GM12891 (cell line): ENCODE results near the gene MYL9.

ENCODE experiments used
- PAX5 ChIP-seq: IDR thresholded peaks from 2 replicates; pipeline ENCODE4 v1.6.1; 2011; ENCODE audit warnings: low read length, moderate library complexity, mild to moderate bottlenecking; ENCODE audit not compliant: insufficient read depth, severe bottlenecking
- POLR2A ChIP-seq: IDR thresholded peaks from 2 replicates; pipeline ENCODE4 v1.6.1; 2011; ENCODE audit warnings: low read depth, low read length, control low read depth
- POLR2AphosphoS5 ChIP-seq: IDR thresholded peaks from 2 replicates; pipeline ENCODE4 v1.6.1; 2011; ENCODE audit warnings: low read depth, low read length, control low read depth
- POU2F2 ChIP-seq: IDR thresholded peaks from 2 replicates; pipeline ENCODE4 v1.6.1; 2011; ENCODE audit warnings: low read depth, mild to moderate bottlenecking, control low read depth, low read length, moderate library complexity
- SPI1 ChIP-seq: IDR thresholded peaks from 2 replicates; pipeline ENCODE4 v1.6.1; 2011; ENCODE audit warnings: low read depth, low read length, control low read depth
- TAF1 ChIP-seq: IDR thresholded peaks from 2 replicates; pipeline ENCODE4 v1.6.1; 2011; ENCODE audit warnings: low read depth, low read length, control low read depth

DNA sequence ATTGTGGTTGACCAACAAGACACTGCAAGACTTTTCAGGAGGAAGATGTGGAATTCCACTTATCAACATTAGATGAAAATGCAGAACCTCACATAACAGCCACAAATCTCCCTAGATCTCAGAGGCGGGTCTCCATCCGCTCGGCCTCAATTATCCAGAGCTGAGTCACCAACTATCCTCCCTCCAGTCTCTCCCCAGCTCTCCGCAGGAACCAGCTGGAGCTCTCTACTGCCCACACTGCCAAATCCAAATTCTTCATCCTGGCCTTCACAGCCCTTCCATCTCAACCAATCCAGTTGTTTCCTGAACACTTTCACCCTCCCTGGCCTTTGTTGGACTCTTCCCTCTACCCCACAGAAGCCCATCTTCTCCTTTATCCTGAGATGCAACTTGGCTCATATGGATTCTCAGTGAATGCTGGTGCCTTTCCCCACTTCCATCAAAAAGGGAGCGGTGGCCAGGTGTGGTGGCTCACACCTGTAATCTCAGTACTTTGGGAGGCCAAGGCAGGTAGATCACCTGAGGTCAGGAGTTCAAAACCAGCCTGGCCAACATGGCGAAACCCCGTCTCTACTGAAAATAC, 28.6 kb downstream of the MYL9 start:
- TF ChIP-seq POLR2A, result no peak
- TF ChIP-seq TAF1, result no peak
- TF ChIP-seq PAX5, result no peak
- no peak for TF ChIP-seq POLR2AphosphoS5
- TF ChIP-seq SPI1, result no peak
- no peak for TF ChIP-seq POU2F2
